Measurements from ENCODE around the gene FAM3A.

DNA sequence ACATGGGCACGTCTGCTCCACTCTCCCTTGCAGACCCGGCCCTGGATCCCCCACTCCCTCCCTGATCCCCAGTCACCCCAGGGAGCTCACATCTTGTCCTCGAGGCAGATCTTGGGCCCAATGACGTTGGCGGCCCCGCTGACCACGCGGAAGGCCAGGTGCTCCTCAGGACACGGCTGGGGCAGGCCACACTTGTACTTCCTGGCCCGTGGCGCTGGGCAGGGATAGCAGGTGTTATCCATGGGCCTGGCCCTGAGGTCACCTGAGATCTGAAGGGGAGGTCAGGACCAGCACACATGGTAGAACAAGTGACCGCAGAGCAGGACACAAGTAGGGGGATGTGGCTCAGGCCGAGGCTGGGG is 7.7 kb downstream of the FAM3A start:
- TF ChIP-seq, protein P1, sequence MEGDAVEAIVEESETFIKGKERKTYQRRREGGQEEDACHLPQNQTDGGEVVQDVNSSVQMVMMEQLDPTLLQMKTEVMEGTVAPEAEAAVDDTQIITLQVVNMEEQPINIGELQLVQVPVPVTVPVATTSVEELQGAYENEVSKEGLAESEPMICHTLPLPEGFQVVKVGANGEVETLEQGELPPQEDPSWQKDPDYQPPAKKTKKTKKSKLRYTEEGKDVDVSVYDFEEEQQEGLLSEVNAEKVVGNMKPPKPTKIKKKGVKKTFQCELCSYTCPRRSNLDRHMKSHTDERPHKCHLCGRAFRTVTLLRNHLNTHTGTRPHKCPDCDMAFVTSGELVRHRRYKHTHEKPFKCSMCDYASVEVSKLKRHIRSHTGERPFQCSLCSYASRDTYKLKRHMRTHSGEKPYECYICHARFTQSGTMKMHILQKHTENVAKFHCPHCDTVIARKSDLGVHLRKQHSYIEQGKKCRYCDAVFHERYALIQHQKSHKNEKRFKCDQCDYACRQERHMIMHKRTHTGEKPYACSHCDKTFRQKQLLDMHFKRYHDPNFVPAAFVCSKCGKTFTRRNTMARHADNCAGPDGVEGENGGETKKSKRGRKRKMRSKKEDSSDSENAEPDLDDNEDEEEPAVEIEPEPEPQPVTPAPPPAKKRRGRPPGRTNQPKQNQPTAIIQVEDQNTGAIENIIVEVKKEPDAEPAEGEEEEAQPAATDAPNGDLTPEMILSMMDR (IDR thresholded peaks at IDR 0.05) = no peak
- TF ChIP-seq EP300 (IDR thresholded peaks at IDR 0.05) = no peak

All from tibial nerve (tissue), 4 donors.